ENCODE measurements around the gene SMIM5. TPM values are rescaled to one million over a fixed set of nuclear protein-coding genes. Genes with fewer than 3 reads are reported as not detected.

SMIM5 gene
- total and polyA plus RNA-seq, 7 donors = 0.11 to 0.92 (median 0.19) TPM; not detected in 1

GRCh38 chr17:75603123-75603522, 30.1 kb upstream of the SMIM5 start:
- no peak for TF ChIP-seq CTCF (IDR thresholded peaks at IDR 0.05)
- H3K9me3 ChIP-seq = no peaks in the 10 kb centered on the region
- H3K36me3 ChIP-seq (ENCODE audit: insufficient read depth in 1 of 2, low read depth in 1 of 2) = no peaks in the 10 kb centered on the region
- intact Hi-C loops (cut with DNase I) = no loop called here
- ATAC-seq (peak in 2 of 4 donors; percentile 21 to 23), DNase-seq (no peak)
- H3K27ac ChIP-seq = no peak overlapping the region
- H3K27me3 ChIP-seq (ENCODE audit: insufficient read depth in 3 of 3, low read length in 2 of 3) = no peaks in the 10 kb centered on the region
- 65 to 86% (median 78%) methylated on average over 8 to 9 of the region's 9 CpGs for WGBS, 3 donors
- H3K4me1 ChIP-seq = no peaks in the 10 kb centered on the region
- no peak overlapping the region for H3K4me3 ChIP-seq

GRCh38 chr17:75604034-75604695, 29.1 kb upstream of the SMIM5 start:
- DNase-seq (peak in 1 of 2 donors; percentile 15), ATAC-seq (no peak)
- intact Hi-C loops (cut with DNase I) = no loop called here
- Histone ChIP-seq H3K4me1 (no peaks in the 10 kb centered on the region), H3K9me3 (no peaks in the 10 kb centered on the region), H3K4me3 (no peak overlapping the region), H3K36me3 (ENCODE audit: insufficient read depth in 1 of 2, low read depth in 1 of 2) (no peaks in the 10 kb centered on the region), H3K27ac (no peak overlapping the region), H3K27me3 (ENCODE audit: insufficient read depth in 3 of 3, low read length in 2 of 3) (no peaks in the 10 kb centered on the region)
- 69 to 81% (median 73%) methylated on average over 11 to 12 of the region's 12 CpGs for WGBS, 3 donors
- no peak for TF ChIP-seq CTCF (IDR thresholded peaks at IDR 0.05)

- no peak for TF ChIP-seq CTCF (IDR thresholded peaks at IDR 0.05)
- DNase-seq (peak; percentile 10 to 26), ATAC-seq (no peak)
- Histone ChIP-seq H3K27me3 (ENCODE audit: insufficient read depth in 3 of 3, low read length in 2 of 3) (no peaks in the 10 kb centered on the region), H3K4me1 (no peaks in the 10 kb centered on the region), H3K27ac (no peak overlapping the region), H3K36me3 (ENCODE audit: insufficient read depth in 1 of 2, low read depth in 1 of 2) (no peaks in the 10 kb centered on the region), H3K9me3 (no peaks in the 10 kb centered on the region), H3K4me3 (no peak overlapping the region)
- intact Hi-C loops (cut with DNase I) = no loop called here
- 79 to 86% (median 84%) methylated on average over 13 to 16 of the region's 16 CpGs for WGBS, 3 donors
These were observed 27.4 kb upstream of the SMIM5 start for GRCh38 chr17:75605790-75606189.

- peaks cover 0 to 4% of the 10 kb centered on the region in 2 donors for H3K36me3 ChIP-seq (ENCODE audit: insufficient read depth in 1 of 2, low read depth in 1 of 2)
- H3K27me3 ChIP-seq (ENCODE audit: insufficient read depth in 3 of 3, low read length in 2 of 3) = no peaks in the 10 kb centered on the region
- 74 to 85% (median 79%) methylated on average over 5 of the region's 5 CpGs for WGBS, 3 donors
- intact Hi-C loops (cut with DNase I) = no loop called here
- ATAC-seq (no peak), DNase-seq (no peak)
- no peak for TF ChIP-seq CTCF (IDR thresholded peaks at IDR 0.05)
- H3K27ac ChIP-seq = no peak overlapping the region
- H3K9me3 ChIP-seq = no peaks in the 10 kb centered on the region
- H3K4me1 ChIP-seq = no peaks in the 10 kb centered on the region
- no peak overlapping the region for H3K4me3 ChIP-seq
These were observed 26.1 kb upstream of the SMIM5 start for GRCh38 chr17:75607086-75607485.
